H1 (cell line): Measurements from ENCODE around the gene CEP68. TPM values are rescaled to one million over a fixed set of nuclear protein-coding genes. Genes with fewer than 3 reads are reported as not detected.
A peak's percentile ranks its signal among the peaks of the same experiment; 100 is the strongest.

ENCODE experiments used
- CTCF ChIA-PET: fragments of 300-600 bp; sonication (Branson Sonifier 250); formaldehyde crosslinking; loops from one replicate; lab custom pipeline; 2021; ENCODE audit not compliant: partially characterized antibody; lab: Charles Lee
- POLR2A ChIA-PET: fragments of 300-600 bp; sonication (Branson Sonifier 250); formaldehyde crosslinking; loops from one replicate; lab custom pipeline; 2021; ENCODE audit warnings: inconsistent platforms; ENCODE audit not compliant: partially characterized antibody; lab: Charles Lee
- DNase-seq, 2 experiments: peaks; one replicate each; pipeline versions ENCODE4 v3.0.0 to v3.0.0-alpha.2; 2010 to 2022; ENCODE audit warnings: low spot score in 2 of 2, low read depth in 1 of 2, mixed read lengths in 1 of 2
- FAIRE-seq: peaks from 2 replicates; lab custom pipeline; 2011; peaks lifted over from hg19 to GRCh38; lab: Jason Lieb, UNC
- H2AFZ ChIP-seq: 2 replicates; pipeline ENCODE4 v1.8.1; 2012; ENCODE audit warnings: low read length, inconsistent platforms
- H2AK5ac ChIP-seq: 2 replicates; pipeline ENCODE4 v1.6.1; 2013; ENCODE audit warnings: low read depth, low read length
- H2BK120ac ChIP-seq: replicated peaks from 2 replicates; pipeline ENCODE3; 2013; ENCODE audit warnings: low read depth, low read length, inconsistent platforms
- H2BK12ac ChIP-seq: 2 replicates; pipeline ENCODE4 v1.6.1; 2013; ENCODE audit warnings: low read depth, low read length
- H2BK15ac ChIP-seq: 2 replicates; pipeline ENCODE4 v1.6.1; 2013; ENCODE audit warnings: low read length
- H2BK20ac ChIP-seq: 2 replicates; pipeline ENCODE4 v1.6.1; 2013; ENCODE audit warnings: low read length
- H2BK5ac ChIP-seq: 2 replicates; pipeline ENCODE4 v1.6.1; 2013; ENCODE audit warnings: low read depth, low read length
- H3K14ac ChIP-seq: 2 replicates; pipeline ENCODE4 v1.6.1; 2013; ENCODE audit warnings: inconsistent platforms; ENCODE audit not compliant: insufficient read length
- H3K18ac ChIP-seq: 2 replicates; pipeline ENCODE4 v1.6.1; 2013; ENCODE audit warnings: low read length; ENCODE audit errors: extremely low read depth
- H3K23ac ChIP-seq: 2 replicates; pipeline ENCODE4 v1.6.1; 2013; ENCODE audit warnings: inconsistent platforms; ENCODE audit not compliant: insufficient read length
- H3K23me2 ChIP-seq: 2 replicates; pipeline ENCODE4 v1.6.1; 2013; ENCODE audit warnings: low read depth, low read length
- H3K27ac ChIP-seq: 2 replicates; pipeline ENCODE4 v1.6.1; 2011; ENCODE audit warnings: low read depth, low read length, inconsistent platforms
- H3K27me3 ChIP-seq, 4 experiments: replicated peaks in 1 of 4; 1 replicate in 1 of 4; 2 replicates in 3 of 4; pipeline versions ENCODE4 v1.6.1 to v1.8.1; 2011 to 2013; ENCODE audit warnings: low read length in 3 of 4, mild to moderate bottlenecking in 3 of 4, inconsistent platforms in 2 of 4, mixed read lengths in 2 of 4, moderate library complexity in 1 of 4; ENCODE audit not compliant: control insufficient read depth in 3 of 4, insufficient read depth in 3 of 4; ENCODE audit errors: extremely low read depth in 1 of 4
- H3K36me3 ChIP-seq, 4 experiments: 2 replicates each; pipeline versions ENCODE4 v1.6.1 to v1.8.1; 2011 to 2013; ENCODE audit warnings: mild to moderate bottlenecking in 4 of 4, low read length in 3 of 4, moderate library complexity in 2 of 4, control low read depth in 1 of 4, inconsistent platforms in 1 of 4; ENCODE audit not compliant: insufficient read depth in 4 of 4, control insufficient read depth in 2 of 4
- H3K4ac ChIP-seq: replicated peaks from 2 replicates; pipeline ENCODE3; 2013; ENCODE audit warnings: low read length, low read depth, mixed read lengths, inconsistent platforms; ENCODE audit not compliant: insufficient read length
- H3K4me1 ChIP-seq, 4 experiments: replicated peaks in 1 of 4; 1 replicate in 1 of 4; 2 replicates in 3 of 4; pipeline versions ENCODE4 v1.6.1 to v1.8.1; 2011 to 2013; ENCODE audit warnings: low read length in 3 of 4, inconsistent platforms in 2 of 4, mixed read lengths in 1 of 4; ENCODE audit not compliant: insufficient read depth in 4 of 4, control insufficient read depth in 3 of 4
- H3K4me2 ChIP-seq, 2 experiments: 2 replicates each; pipeline versions ENCODE4 v1.6.1 to v1.8.1; 2011 to 2013; ENCODE audit warnings: low read depth in 2 of 2, low read length in 2 of 2, control low read depth in 1 of 2, inconsistent platforms in 1 of 2, mild to moderate bottlenecking in 1 of 2; ENCODE audit not compliant: insufficient read depth in 1 of 2
- H3K4me3 ChIP-seq, 4 experiments: fragments of 200-600, 300-600 bp in 1 of 4; sonication (generic), shearing (Covaris generic), sonication (Bioruptor Twin) in 1 of 4; 2 replicates each; pipeline versions ENCODE4 v1.5.1 to v1.8.1; 2011 to 2016; ENCODE audit warnings: low read length in 4 of 4, low read depth in 3 of 4, control low read depth in 2 of 4, inconsistent platforms in 2 of 4, mild to moderate bottlenecking in 2 of 4, mixed read lengths in 1 of 4, moderate library complexity in 1 of 4; ENCODE audit not compliant: insufficient read depth in 2 of 4; ENCODE audit errors: extremely low read depth in 1 of 4
- H3K56ac ChIP-seq: replicated peaks from 2 replicates; pipeline ENCODE3; 2013; ENCODE audit warnings: low read depth, mild to moderate bottlenecking, mixed read lengths, low read length, inconsistent platforms; ENCODE audit not compliant: insufficient read length
- H3K79me1 ChIP-seq: 2 replicates; pipeline ENCODE4 v1.6.1; 2013; ENCODE audit warnings: low read depth, low read length, control low read depth
- H3K79me2 ChIP-seq, 2 experiments: 2 replicates each; pipeline versions ENCODE4 v1.6.1 to v1.8.1; 2012 to 2013; ENCODE audit warnings: low read length in 2 of 2, mild to moderate bottlenecking in 2 of 2, inconsistent platforms in 1 of 2; ENCODE audit not compliant: insufficient read depth in 2 of 2, control insufficient read depth in 1 of 2
- H3K9ac ChIP-seq, 4 experiments: replicated peaks in 1 of 4; 1 replicate in 1 of 4; 2 replicates in 3 of 4; pipeline versions ENCODE4 v1.6.1 to v1.8.1; 2011 to 2013; ENCODE audit warnings: low read depth in 3 of 4, low read length in 3 of 4, control low read depth in 2 of 4, mild to moderate bottlenecking in 2 of 4, moderate library complexity in 2 of 4, inconsistent platforms in 1 of 4; ENCODE audit errors: extremely low read depth in 1 of 4
- H3K9me3 ChIP-seq, 2 experiments: 2 replicates each; pipeline versions ENCODE4 v1.6.1 to v1.8.1; 2012 to 2013; ENCODE audit warnings: mild to moderate bottlenecking in 2 of 2, moderate library complexity in 2 of 2, control low read depth in 1 of 2, inconsistent platforms in 1 of 2, low read depth in 1 of 2, low read length in 1 of 2, mixed read lengths in 1 of 2; ENCODE audit not compliant: insufficient read depth in 2 of 2
- H4K20me1 ChIP-seq, 2 experiments: replicated peaks in 1 of 2; 2 replicates each; pipeline versions ENCODE3 to v1.8.1; 2011 to 2013; ENCODE audit warnings: inconsistent platforms in 2 of 2, low read length in 2 of 2, mild to moderate bottlenecking in 1 of 2; ENCODE audit not compliant: insufficient read depth in 2 of 2, control insufficient read depth in 1 of 2
- H4K5ac ChIP-seq: 2 replicates; pipeline ENCODE4 v1.6.1; 2013; ENCODE audit warnings: low read length, low read depth, mixed read lengths, inconsistent platforms; ENCODE audit not compliant: insufficient read length
- H4K8ac ChIP-seq: 2 replicates; pipeline ENCODE4 v1.8.0; 2013; ENCODE audit warnings: mild to moderate bottlenecking, moderate library complexity, low read length, inconsistent platforms; ENCODE audit not compliant: insufficient read depth; ENCODE audit errors: extremely low read depth
- H4K91ac ChIP-seq: replicated peaks from 2 replicates; pipeline ENCODE3; 2013; ENCODE audit warnings: low read length, mixed read lengths, inconsistent platforms; ENCODE audit not compliant: insufficient read length
- EZH2 ChIP-seq: fragments of 200-600 bp; sonication (generic); IDR thresholded peaks from 2 replicates; pipeline ENCODE4 v1.7.1; 2012; ENCODE audit warnings: low read depth, mild to moderate bottlenecking, moderate library complexity, low read length, inconsistent platforms; ENCODE audit not compliant: severe bottlenecking
- HDAC2 ChIP-seq, 2 experiments: fragments of 300-600 bp in 1 of 2; sonication (generic) in 1 of 2; IDR thresholded peaks; 2 replicates each; pipeline ENCODE4 v1.6.1; 2011 to 2012; ENCODE audit warnings: low read depth in 2 of 2, low read length in 2 of 2, mild to moderate bottlenecking in 2 of 2, moderate library complexity in 2 of 2, borderline replicate concordance in 1 of 2, inconsistent platforms in 1 of 2
- KDM4A ChIP-seq: IDR thresholded peaks from one replicate; pipeline ENCODE4 v1.7.1; 2012; ENCODE audit warnings: low read depth, mild to moderate bottlenecking, moderate library complexity, low read length, inconsistent platforms; ENCODE audit not compliant: severe bottlenecking
- MAFK ChIP-seq: IDR thresholded peaks from 2 replicates; pipeline ENCODE4 v1.6.1; 2012; ENCODE audit warnings: low read depth, mild to moderate bottlenecking, improper control_type of control experiment, low read length
- SAP30 ChIP-seq: fragments of 300-600 bp; sonication (generic); IDR thresholded peaks from 2 replicates; pipeline ENCODE4 v1.7.1; 2012; ENCODE audit warnings: low read length, moderate library complexity, mild to moderate bottlenecking, inconsistent platforms; ENCODE audit not compliant: insufficient read depth, insufficient replicate concordance
- SP4 ChIP-seq: IDR thresholded peaks from 2 replicates; pipeline ENCODE4 v1.6.1; 2012; ENCODE audit warnings: low read length, inconsistent platforms
- SUZ12 ChIP-seq: fragments of 200-600 bp; sonication (generic); IDR thresholded peaks from 2 replicates; pipeline ENCODE4 v1.6.1; 2012; ENCODE audit warnings: mild to moderate bottlenecking, inconsistent platforms, low read length, moderate library complexity, mixed read lengths
- WGBS, 2 experiments: shearing (Covaris generic) in 1 of 2; methylation state at CpG; one replicate each; pipeline versions ENCODE4 v1.1.6 to v1.1.7; 2013 to 2015; ENCODE audit warnings: low lambda C conversion rate in 2 of 2, mixed read lengths in 2 of 2, inconsistent platforms in 1 of 2, low coverage in 1 of 2, missing lambda C conversion rate in 1 of 2; ENCODE audit not compliant: insufficient replicate concordance in 2 of 2, insufficient coverage in 1 of 2, insufficient read length in 1 of 2; ENCODE audit errors: extremely low coverage in 1 of 2, missing lambda C conversion rate in 1 of 2; 5-methylcytosine and 5-hydroxymethylcytosine counted together
- polyA plus RNA-seq, 7 experiments: library from polyadenylated mRNA; depleted of rRNA in 3 of 7; stranded (reverse) in 5 of 7; unstranded in 2 of 7; fragments of >200 nt in 5 of 7; fragments of 200-250 nt in 2 of 7; gene quantifications; 1 replicate in 5 of 7; 2 replicates in 1 of 7; 4 replicates in 1 of 7; pipeline versions ENCODE4 v1.2.1 to v1.2.3, GENCODE V29; 2011 to 2013; ENCODE audit warnings: missing spikeins in 2 of 7, mixed read lengths in 2 of 7
- total RNA-seq: library from RNA; stranded (reverse); fragmentation: NEBNext Ultra II Directional; extraction: Animal tissue kit (Norgen Biotek cat#: 25700); gene quantifications from 2 replicates; pipeline ENCODE4 v1.2.1, GENCODE V29; 2021
- TF ChIP-seq, protein P1 (sequence below): IDR thresholded peaks from 2 replicates; pipeline ENCODE4 v1.6.1; 2012; ENCODE audit warnings: inconsistent platforms
- TF ChIP-seq, protein P2 (sequence below): IDR thresholded peaks from 2 replicates; pipeline ENCODE4 v1.6.1; 2012; ENCODE audit warnings: inconsistent platforms

CEP68 gene
- total and polyA plus RNA-seq, 2 of the 8 experiments (the other 6 are each of a cell fraction or from before 2014, with no cell fraction given), result 23.2 to 24.7 TPM

DNA sequence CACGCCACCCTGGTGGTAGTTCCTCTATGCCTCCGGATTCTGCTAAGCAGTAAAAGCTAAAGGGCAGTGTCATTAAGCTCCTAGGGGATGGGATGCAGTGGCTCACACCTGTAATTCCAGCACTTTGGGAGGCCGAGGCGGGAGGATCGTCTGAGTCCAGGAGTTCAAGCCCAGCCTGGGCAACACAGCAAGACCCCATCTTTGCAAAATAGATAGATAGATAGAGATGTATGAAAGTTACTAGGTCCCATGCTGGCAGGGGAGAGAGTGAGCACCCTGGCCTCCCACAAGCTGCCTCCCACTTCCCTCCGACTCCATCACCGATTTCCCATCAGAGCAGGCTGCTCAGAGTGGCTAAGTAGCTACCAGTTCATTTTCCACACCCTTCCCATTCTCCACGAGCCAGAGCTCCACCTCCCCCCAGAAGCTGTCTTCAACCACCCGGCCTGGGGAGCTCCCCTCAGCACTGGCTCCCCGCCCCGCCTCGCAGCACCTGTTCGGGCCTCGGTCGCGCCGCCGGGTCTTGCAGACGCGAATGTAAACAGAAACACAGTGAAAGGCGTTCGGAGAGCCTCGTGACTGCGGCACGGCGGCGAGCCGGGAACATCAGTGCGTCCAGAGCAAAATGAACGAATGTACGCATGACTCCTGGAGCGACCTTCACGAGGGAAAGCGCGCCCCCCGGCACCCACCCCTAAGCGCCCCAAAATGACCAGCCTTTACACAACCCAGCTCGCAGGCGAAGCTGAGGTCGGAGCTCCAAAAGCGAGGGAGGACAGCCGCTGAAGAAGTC is 598 bp upstream of the CEP68 start:
- Histone ChIP-seq H2AK5ac (no peak overlapping the region), H2AFZ (no peak overlapping the region), H3K4me1 (peaks cover 0 to 7% (median 3%) of the 10 kb centered on the region in 4 experiments; a peak in 4 of 7 replicates), H2BK15ac (no peak overlapping the region), H4K20me1 (peaks cover 2 to 7% of the 10 kb centered on the region in 2 experiments), H3K4ac (no peak overlapping the region), H3K14ac (no peak overlapping the region), H2BK12ac (peak overlapping the region; percentile 65; the same call in 1 of the 2 replicates), H3K23ac (no peak overlapping the region), H3K56ac (no peak overlapping the region), H3K79me2 (peaks cover 9 to 39% of the 10 kb centered on the region in 2 experiments; a peak in 3 of 4 replicates), H2BK20ac (no peak overlapping the region), H3K18ac (no peak overlapping the region), H3K27ac (no peak overlapping the region; the same call in 1 of the 2 replicates), H4K8ac (peak overlapping the region; percentile 84; the same call in 1 of the 2 replicates), H3K27me3 (peaks cover 0 to 3% (median 1%) of the 10 kb centered on the region in 4 experiments; a peak in 1 of 7 replicates), H4K91ac (peak overlapping the region; percentile 66), H3K9me3 (no peaks in the 10 kb centered on the region), H3K23me2 (peaks cover 9% of the 10 kb centered on the region), H3K4me3 (peak overlapping the region; percentile 62 to 86 (median 76)), H2BK5ac (no peak overlapping the region), H2BK120ac (no peak overlapping the region), H3K79me1 (peaks cover 11% of the 10 kb centered on the region; the same call in 1 of the 2 replicates), H3K36me3 (no peaks in the 10 kb centered on the region; a peak in 1 of 8 replicates), H3K9ac (peak overlapping the region; percentile 37 to 69 (median 56); a peak in 6 of 7 replicates), H3K4me2 (peak overlapping the region; percentile 87 to 90), H4K5ac (peak overlapping the region; percentile 47)
- FAIRE-seq, result no peak
- DNase-seq, result peak in 1 of 2 experiments; percentile 77
- CTCF ChIA-PET, result interaction anchor here (0.8 to 3.1 kb wide), 12 partner anchors 10 to 439 kb away, joined by 3 to 17 read pairs (median 4); no protein-coding TSS in a partner anchor
- POLR2A ChIA-PET, result interaction anchor here (0.6 to 8.1 kb wide), 25 partner anchors 9 to 502 kb away, joined by 3 to 84 read pairs (median 4); partner anchors contain the start of genes ACTR2 and RAB1A
- WGBS, 2 experiments, result 15% methylated on average over 40 of the region's 42 CpGs; no CpG with 5 or more reads in 1 of the 2 experiments
- TF ChIP-seq SAP30, result peak; percentile 61
- TF ChIP-seq KDM4A, result peak; percentile 4
- no peak for TF ChIP-seq SUZ12
- TF ChIP-seq SP4, result no peak
- TF ChIP-seq, protein P1, sequence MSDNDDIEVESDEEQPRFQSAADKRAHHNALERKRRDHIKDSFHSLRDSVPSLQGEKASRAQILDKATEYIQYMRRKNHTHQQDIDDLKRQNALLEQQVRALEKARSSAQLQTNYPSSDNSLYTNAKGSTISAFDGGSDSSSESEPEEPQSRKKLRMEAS, result peak; percentile 90
- TF ChIP-seq HDAC2 (IDR thresholded peaks at IDR 0.05; ENCODE audit: borderline replicate concordance in 1 of 2, low read depth in 2 of 2, low read length in 2 of 2), result peak in 1 of 2 experiments; percentile 77; a peak in 1 of 4 replicates
- TF ChIP-seq, protein P2, sequence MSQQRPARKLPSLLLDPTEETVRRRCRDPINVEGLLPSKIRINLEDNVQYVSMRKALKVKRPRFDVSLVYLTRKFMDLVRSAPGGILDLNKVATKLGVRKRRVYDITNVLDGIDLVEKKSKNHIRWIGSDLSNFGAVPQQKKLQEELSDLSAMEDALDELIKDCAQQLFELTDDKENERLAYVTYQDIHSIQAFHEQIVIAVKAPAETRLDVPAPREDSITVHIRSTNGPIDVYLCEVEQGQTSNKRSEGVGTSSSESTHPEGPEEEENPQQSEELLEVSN, result peak; percentile 95
- TF ChIP-seq EZH2, result no peak
- no peak for TF ChIP-seq MAFK
